HepG2 (cell line): ENCODE results near the gene PPP1R27. TPM values are rescaled to one million over a fixed set of nuclear protein-coding genes. Genes with fewer than 3 reads are reported as not detected.

Source experiments
- ATAC-seq: fragments of 200-7000 bp; cut with Tn5 transposase; 3 replicates; pipeline ENCODE4 v1.9.1; 2020; ENCODE audit warnings: mild to moderate bottlenecking, moderate library complexity
- BruUV-seq: library from RNA; stranded (reverse); fragments of 400-500 nt; replicated peaks from 2 replicates; lab custom pipeline; 2021; lab: Mats Ljungman, UMichigan
- CTCF ChIA-PET: fragments of 300-600 bp; formaldehyde crosslinking; extraction: SDS; loops from one replicate; lab custom pipeline; 2021; ENCODE audit warnings: low total read pairs, inconsistent platforms, low intra/inter-chr PET ratio; lab: Yijun Ruan, JAX
- POLR2A ChIA-PET: fragments of 350-600 bp; sonication (Branson Sonifier 250); formaldehyde crosslinking; loops from one replicate; lab custom pipeline; 2020; ENCODE audit warnings: antibody characterized with exemption, inconsistent platforms; lab: Yijun Ruan, JAX
- DNase-seq: peaks from one replicate; pipeline ENCODE4 v3.0.0-alpha.2; 2015; ENCODE audit warnings: low spot score
- FAIRE-seq: peaks from 3 replicates; lab custom pipeline; 2011; peaks lifted over from hg19 to GRCh38; lab: Jason Lieb, UNC
- H2AFZ ChIP-seq: one replicate; pipeline ENCODE4 v1.6.1; 2011; ENCODE audit warnings: low read length, inconsistent platforms
- H3K27ac ChIP-seq: fragments of 300-600 bp; 3 replicates; pipeline ENCODE4 v1.8.0; 2011; ENCODE audit warnings: mixed run types, mild to moderate bottlenecking, mixed read lengths, low read length, inconsistent platforms; ENCODE audit not compliant: insufficient read depth; ENCODE audit errors: extremely low read length
- H3K27me3 ChIP-seq, 2 experiments: fragments of 200-600 bp in 1 of 2; 2 replicates in 1 of 2; 3 replicates in 1 of 2; pipeline versions ENCODE4 v1.6.0 to v1.8.0; 2011; ENCODE audit warnings: low read length in 2 of 2, mild to moderate bottlenecking in 2 of 2, moderate library complexity in 2 of 2, inconsistent platforms in 1 of 2; ENCODE audit not compliant: insufficient read depth in 2 of 2, control insufficient read depth in 1 of 2
- H3K36me3 ChIP-seq, 2 experiments: fragments of 200-600 bp in 1 of 2; replicated peaks in 1 of 2; 2 replicates in 1 of 2; 3 replicates in 1 of 2; pipeline versions ENCODE4 v1.5.1 to v1.8.0; 2011; ENCODE audit warnings: low read length in 2 of 2, inconsistent platforms in 1 of 2; ENCODE audit not compliant: insufficient read depth in 2 of 2, control insufficient read depth in 1 of 2
- H3K4me1 ChIP-seq: 2 replicates; pipeline ENCODE4 v1.5.1; 2012; ENCODE audit warnings: low read length, inconsistent platforms; ENCODE audit not compliant: insufficient read depth
- H3K4me2 ChIP-seq: 2 replicates; pipeline ENCODE4 v1.6.0; 2011; ENCODE audit warnings: low read depth, low read length, inconsistent platforms
- H3K4me3 ChIP-seq, 3 experiments: fragments of 200-600 bp in 1 of 3; sonication (generic), shearing (Covaris generic) in 1 of 3; replicated peaks in 1 of 3; 2 replicates each; pipeline ENCODE4 v1.5.1; 2011 to 2016; ENCODE audit warnings: low read length in 3 of 3, inconsistent platforms in 2 of 3, low read depth in 2 of 3, mild to moderate bottlenecking in 2 of 3, control low read depth in 1 of 3, mixed read lengths in 1 of 3; ENCODE audit not compliant: insufficient read depth in 1 of 3
- H3K79me2 ChIP-seq: one replicate; pipeline ENCODE4 v1.6.1; 2011; ENCODE audit warnings: low read length, inconsistent platforms; ENCODE audit not compliant: insufficient read depth
- H3K9ac ChIP-seq: 2 replicates; pipeline ENCODE4 v1.6.0; 2011; ENCODE audit warnings: mild to moderate bottlenecking, low read depth, low read length, inconsistent platforms; ENCODE audit not compliant: insufficient read depth
- H3K9me3 ChIP-seq: 2 replicates; pipeline ENCODE4 v1.5.1; 2012; ENCODE audit warnings: mild to moderate bottlenecking, low read length
- H4K20me1 ChIP-seq: 2 replicates; pipeline ENCODE4 v1.6.0; 2011; ENCODE audit warnings: inconsistent platforms, mild to moderate bottlenecking, low read length, moderate library complexity; ENCODE audit not compliant: insufficient read depth
- AKAP8 ChIP-seq: sonication (generic); formaldehyde crosslinking; IDR thresholded peaks from 2 replicates; pipeline ENCODE4 v1.5.1; 2020; ENCODE audit warnings: mild to moderate bottlenecking, missing genetic modification reagents
- ATF7-NPFF ChIP-seq: sonication (generic); formaldehyde crosslinking; IDR thresholded peaks from 2 replicates; pipeline ENCODE4 v1.8.1; 2023; ENCODE audit warnings: mild to moderate bottlenecking, low read depth, missing genetic modification reagents, moderate library complexity
- NONO ChIP-seq, 2 experiments: fragments of 450-650 bp in 1 of 2; sonication (generic) in 1 of 2; formaldehyde crosslinking in 1 of 2; IDR thresholded peaks in 1 of 2; conservative IDR thresholded peaks in 1 of 2; 2 replicates each; pipeline versions ENCODE4 v1.6.1 to v1.8.0; 2017 to 2022; ENCODE audit warnings: mild to moderate bottlenecking in 1 of 2, missing genetic modification reagents in 1 of 2, moderate library complexity in 1 of 2
- RBFOX2 ChIP-seq: fragments of 200-400 bp; formaldehyde crosslinking; IDR thresholded peaks from 2 replicates; pipeline ENCODE4 v1.6.1; 2017; ENCODE audit warnings: low read depth, mild to moderate bottlenecking, low read length
- SRSF4 ChIP-seq: fragments of 200-400 bp; formaldehyde crosslinking; IDR thresholded peaks from one replicate; pipeline ENCODE4 v1.6.1; 2018; ENCODE audit warnings: mild to moderate bottlenecking, low read depth, low read length, moderate library complexity; ENCODE audit not compliant: poor library complexity, severe bottlenecking
- U2AF2 ChIP-seq: fragments of 200-400 bp; formaldehyde crosslinking; IDR thresholded peaks from 2 replicates; pipeline ENCODE4 v1.6.1; 2017; ENCODE audit warnings: low read depth, mild to moderate bottlenecking, low read length
- ZBTB20 ChIP-seq: sonication (generic); formaldehyde crosslinking; IDR thresholded peaks from 2 replicates; pipeline ENCODE4 v1.8.1; 2023; ENCODE audit warnings: missing genetic modification reagents, low read depth, mild to moderate bottlenecking, borderline replicate concordance
- ZBTB21 ChIP-seq: sonication (generic); formaldehyde crosslinking; IDR thresholded peaks from 2 replicates; pipeline ENCODE4 v1.4.0; 2020; ENCODE audit warnings: missing genetic modification reagents
- ZNF24 ChIP-seq: fragments of 450-650 bp; IDR thresholded peaks from 2 replicates; pipeline ENCODE4 v1.6.1; 2017; ENCODE audit warnings: antibody characterized with exemption, mild to moderate bottlenecking
- ZNF382 ChIP-seq: sonication (generic); formaldehyde crosslinking; IDR thresholded peaks from 2 replicates; pipeline ENCODE4 v1.5.0; 2020; ENCODE audit warnings: missing genetic modification reagents, mild to moderate bottlenecking, borderline replicate concordance
- WGBS: methylation state at CpG from one replicate; pipeline ENCODE4 v1.1.6; 2017; ENCODE audit warnings: low lambda C conversion rate; 5-methylcytosine and 5-hydroxymethylcytosine counted together
- in situ Hi-C: cut with HindIII; loops from 2 replicates; pipeline ENCODE4 v1.10.0; 2017; ENCODE audit warnings: low pct_unique_long_range_greater_than_20kb; ENCODE audit not compliant: extremely low pct_ligation_motif_present
- intact Hi-C: fragments of 100-400 bp; cut with micrococcal nuclease; formaldehyde crosslinking; loops from one replicate; pipeline ENCODE4 v1.10.0; 2022; ENCODE audit not compliant: unreplicated experiment
- polyA plus RNA-seq, 8 experiments: library from polyadenylated mRNA; depleted of rRNA in 3 of 8; stranded (reverse) in 7 of 8; unstranded in 1 of 8; fragments of >200 nt; fragmentation: Illumina TruSeq in 4 of 8; extraction: Trizol in 4 of 8; gene quantifications; 2 replicates each; pipeline versions ENCODE4 v1.2.1 to v1.2.3, GENCODE V29; 2011 to 2016; ENCODE audit warnings: low read depth in 4 of 8, missing spikeins in 1 of 8, mixed read lengths in 1 of 8; ENCODE audit not compliant: insufficient read depth in 1 of 8
- total RNA-seq, 5 experiments: library from RNA; depleted of rRNA; stranded (reverse); fragments of >200 nt; fragmentation: Illumina TruSeq; extraction: Trizol; gene quantifications; 2 replicates each; pipeline ENCODE4 v1.2.3, GENCODE V29; 2016; ENCODE audit warnings: low read depth in 1 of 5

PPP1R27 gene
- total and polyA plus RNA-seq, 2 of the 13 experiments (the other 11 are each of a cell fraction or from before 2014, with no cell fraction given) = 0.17 to 1.00 TPM

DNA sequence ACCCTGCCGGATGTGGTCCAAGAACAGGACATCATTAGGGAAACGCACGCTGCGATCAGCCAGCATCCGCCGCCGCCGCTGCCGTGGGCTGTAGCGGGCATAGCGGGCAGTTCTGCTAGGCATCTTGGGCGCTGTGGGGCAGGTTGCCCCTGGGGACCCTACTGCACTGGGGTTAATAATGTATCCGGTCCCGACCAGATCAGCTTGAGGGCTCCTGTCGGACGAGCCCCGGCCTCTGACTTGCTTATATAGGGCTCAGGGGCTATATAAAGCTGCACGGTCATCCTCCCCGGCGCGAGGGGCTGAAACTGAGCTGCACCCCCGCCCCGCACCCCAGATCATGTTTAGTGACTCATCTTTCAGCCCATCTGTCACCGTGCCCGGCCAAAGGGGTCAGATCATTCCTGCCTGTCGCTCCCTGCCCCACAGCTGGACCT is at the start of gene PPP1R27 (continued):
- peak; percentile 20; the same call in 1 of the 2 replicates for TF ChIP-seq RBFOX2
- no peak for TF ChIP-seq ZNF24
- no peak for TF ChIP-seq ATF7-NPFF (CRISPR knock-in tag)
- no peak for TF ChIP-seq SRSF4
- no peak for TF ChIP-seq ZBTB21 (CRISPR knock-in tag)
- 0 out of 2 replicates have a peak, but pooled peaks have one; percentile 16 for TF ChIP-seq AKAP8 (CRISPR knock-in tag)
- TF ChIP-seq U2AF2 = no peak
- TF ChIP-seq, all 625 proteins: peak for 6

DNA sequence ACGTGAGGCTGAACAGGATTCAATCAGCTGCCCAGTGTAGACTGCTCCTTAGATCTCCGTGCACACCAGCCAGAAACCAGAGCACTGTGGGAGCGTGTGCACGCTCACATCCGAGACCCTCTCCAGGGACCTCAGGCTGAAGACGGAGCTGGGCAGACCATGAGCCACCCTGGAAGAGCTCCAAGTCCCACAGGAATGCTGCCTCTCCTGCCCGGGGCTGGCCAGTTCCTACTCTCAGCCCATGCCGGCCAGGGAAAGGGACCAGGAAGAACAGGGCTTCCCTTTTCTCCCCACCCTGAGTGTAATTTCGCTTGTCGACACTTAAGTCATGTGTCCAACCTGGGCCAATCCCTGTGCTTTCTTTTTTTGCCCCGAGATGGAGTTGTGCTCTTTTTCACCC is 49.7 kb upstream of the PPP1R27 start:
- Histone ChIP-seq H4K20me1 (no peaks in the 10 kb centered on the region), H3K27me3 (no peaks in the 10 kb centered on the region), H2AFZ (no peak overlapping the region), H3K9me3 (no peaks in the 10 kb centered on the region), H3K27ac (no peak overlapping the region), H3K4me2 (no peak overlapping the region), H3K79me2 (peaks cover 28% of the 10 kb centered on the region), H3K4me3 (no peak overlapping the region), H3K36me3 (peaks cover 39 to 73% of the 10 kb centered on the region in 2 experiments), H3K4me1 (peaks cover 12% of the 10 kb centered on the region), H3K9ac (no peak overlapping the region)
- in situ Hi-C loops = no loop called here
- TF ChIP-seq NONO (IDR thresholded peaks at IDR 0.05) (no peak), NONO (CRISPR knock-in tag; conservative IDR thresholded peaks at IDR 0.05) (0 out of 2 replicates have a peak, but pooled peaks have one; percentile 23), ZNF382 (CRISPR knock-in tag) (no peak), ZBTB20 (CRISPR knock-in tag) (no peak)
- no peak for DNase-seq
- FAIRE-seq = no peak
- ChIA-PET CTCF (no interaction called here), POLR2A (interaction anchor here (1.2 to 1.4 kb wide), 2 partner anchors 11 to 15 kb away, joined by 3 to 5 read pairs; no protein-coding TSS in a partner anchor)
- 97% methylated on average over 9 of the region's 11 CpGs for WGBS
- BruUV-seq = no TSS peak
- peak; percentile 49 for ATAC-seq
- intact Hi-C loops = no loop called here
